IMR-90 (cell line): ENCODE results near the gene ZNF175.

Experiments
- BHLHE40 ChIP-seq: fragments of 150-350 bp; IDR thresholded peaks from 2 replicates; pipeline ENCODE4 v1.6.1; 2016; ENCODE audit warnings: mild to moderate bottlenecking, low read depth, low read length
- CTCF ChIP-seq: conservative IDR thresholded peaks from 2 replicates; pipeline ENCODE4 v1.5.1; 2012; ENCODE audit warnings: mild to moderate bottlenecking, low read depth, low read length, improper control_type of control experiment

- TF ChIP-seq BHLHE40, result no peak
- TF ChIP-seq CTCF, result no peak
These were observed 35.5 kb upstream of the ZNF175 start for GRCh38 chr19:51535535-51535934.
